Kidney (tissue), 14 donors: ENCODE data around the gene PACS1. TPM values are rescaled to one million over a fixed set of nuclear protein-coding genes. Genes with fewer than 3 reads are reported as not detected.

ENCODE experiments used
- DNase-seq, 5 donors: peaks; one replicate each; pipeline ENCODE4 v3.0.0-alpha.2; 2013 to 2020
- FAIRE-seq: peaks from 2 replicates; lab custom pipeline; 2012; peaks lifted over from hg19 to GRCh38; lab: Jason Lieb, UNC
- H3K27ac ChIP-seq, 2 donors: one replicate each; pipeline ENCODE4 v1.7.0; 2013; ENCODE audit warnings: low read depth in 2 of 2, low read length in 2 of 2, inconsistent platforms in 1 of 2
- H3K27me3 ChIP-seq: one replicate; pipeline ENCODE4 v1.7.1; 2013; ENCODE audit warnings: low read length, inconsistent platforms; ENCODE audit not compliant: control insufficient read depth, insufficient read depth
- H3K36me3 ChIP-seq, 3 donors: one replicate each; pipeline versions ENCODE4 v1.7.0 to v1.7.1; 2013; ENCODE audit warnings: low read length in 3 of 3, control low read depth in 1 of 3, inconsistent platforms in 1 of 3; ENCODE audit not compliant: insufficient read depth in 3 of 3, control insufficient read depth in 2 of 3
- H3K4me1 ChIP-seq, 3 donors: one replicate each; pipeline versions ENCODE4 v1.7.0 to v1.7.1; 2013; ENCODE audit warnings: low read length in 3 of 3, inconsistent platforms in 1 of 3, low read depth in 1 of 3; ENCODE audit not compliant: control insufficient read depth in 2 of 3, insufficient read depth in 2 of 3
- H3K4me3 ChIP-seq, 3 donors: one replicate each; pipeline versions ENCODE4 v1.7.0 to v1.8.1; 2013; ENCODE audit warnings: low read length in 3 of 3, control low read depth in 1 of 3, inconsistent platforms in 1 of 3
- H3K9ac ChIP-seq, 3 donors: one replicate each; pipeline versions ENCODE4 v1.7.0 to v1.7.1; 2013; ENCODE audit warnings: low read length in 3 of 3, control low read depth in 1 of 3, inconsistent platforms in 1 of 3
- H3K9me3 ChIP-seq, 3 donors: one replicate each; pipeline versions ENCODE4 v1.7.0 to v1.7.1; 2013; ENCODE audit warnings: low read length in 3 of 3, control low read depth in 1 of 3, inconsistent platforms in 1 of 3; ENCODE audit not compliant: control insufficient read depth in 2 of 3, insufficient read depth in 1 of 3
- CTCF ChIP-seq: IDR thresholded peaks from 3 replicates; pipeline ENCODE4 v1.5.1; 2012; ENCODE audit warnings: mild to moderate bottlenecking, moderate library complexity, borderline replicate concordance; ENCODE audit not compliant: insufficient read depth; ENCODE audit errors: extremely low read depth
- intact Hi-C: fragments of 100-400 bp; cut with DNase I; formaldehyde crosslinking; loops from one replicate; pipeline ENCODE4 v1.11.1; 2022
- polyA plus RNA-seq: library from polyadenylated mRNA; stranded (reverse); fragments of 350-450 nt; fragmentation: Illumina TruSeq; extraction: RNeasy Lipid Tissue Mini Kit (QIAGEN cat#74804); gene quantifications from one replicate; pipeline ENCODE4 v1.2.3, GENCODE V29; 2014; ENCODE audit warnings: low read depth, low replicate concordance; ENCODE audit not compliant: insufficient read depth
- total RNA-seq: library from RNA; stranded (reverse); fragmentation: NEBNext Ultra II Directional; extraction: Animal tissue kit (Norgen Biotek cat#: 25700); gene quantifications from one replicate; pipeline ENCODE4 v1.2.1, GENCODE V29; 2021
- donor health status: control.
- donor health status: control.
- donor health status: control.
- donor health status: control.
- donor health status: control.
- donor health status: DM: yes; HTN: yes; CAD: no.
- donor health status: Normal renal cell carcinoma (clear cell type).

The PACS1 gene
- total and polyA plus RNA-seq, 2 donors from 2014 or later: 23.7 to 91.8 TPM

GRCh38 chr11:66186470-66186869 lies 116.4 kb downstream of the PACS1 start:
- no peak for TF ChIP-seq CTCF
- intact Hi-C loops: no loop called here
- no peak for DNase-seq

GRCh38 chr11:66187453-66187852 lies 117.4 kb downstream of the PACS1 start:
- TF ChIP-seq CTCF: no peak
- H3K27ac ChIP-seq: no peak overlapping the region
- H3K4me3 ChIP-seq: no peak overlapping the region
- no peaks in the 10 kb centered on the region for H3K36me3 ChIP-seq
- no peaks in the 10 kb centered on the region for H3K27me3 ChIP-seq
- H3K9me3 ChIP-seq: no peaks in the 10 kb centered on the region
- no peak for DNase-seq
- intact Hi-C loops: no loop called here
- FAIRE-seq: no peak
- H3K4me1 ChIP-seq: no peaks in the 10 kb centered on the region
- no peak overlapping the region for H3K9ac ChIP-seq

More at GRCh38 chr11:66186470-66186869, 116.4 kb downstream of the PACS1 start:
- Histone ChIP-seq H3K27me3 (no peaks in the 10 kb centered on the region), H3K27ac (no peak overlapping the region), H3K9me3 (no peaks in the 10 kb centered on the region), H3K36me3 (no peaks in the 10 kb centered on the region), H3K4me1 (no peaks in the 10 kb centered on the region), H3K9ac (no peak overlapping the region), H3K4me3 (no peak overlapping the region)
- no peak for FAIRE-seq

GRCh38 chr11:66188580-66188979 lies 118.5 kb downstream of the PACS1 start:
- H3K27me3 ChIP-seq: no peaks in the 10 kb centered on the region
- H3K9ac ChIP-seq: no peak overlapping the region
- H3K9me3 ChIP-seq: no peaks in the 10 kb centered on the region
- no peak overlapping the region for H3K4me3 ChIP-seq
- intact Hi-C loops: no loop called here
- no peak for TF ChIP-seq CTCF
- H3K36me3 ChIP-seq: peaks cover 0 to 3% (median 2%) of the 10 kb centered on the region in 3 donors
- no peak for FAIRE-seq
- no peaks in the 10 kb centered on the region for H3K4me1 ChIP-seq
- H3K27ac ChIP-seq: no peak overlapping the region
- no peak for DNase-seq
